GM10248 (cell line): ENCODE results near the gene REC114.
"Not testable (repeated sequence)": the region's sequence is repeated elsewhere in the genome, so short reads cannot be mapped to it uniquely, and the experiment has no call there.

Source experiments
- CTCF ChIA-PET: fragments of 300-600 bp; sonication (Branson Sonifier 250); formaldehyde crosslinking; extraction: SDS; loops from one replicate; lab custom pipeline; 2021; ENCODE audit warnings: antibody characterized with exemption; lab: Yijun Ruan, JAX
- POLR2A ChIA-PET: fragments of 350-650 bp; sonication (Branson Sonifier 250); formaldehyde crosslinking; extraction: SDS; loops from one replicate; lab custom pipeline; 2020; ENCODE audit warnings: antibody characterized with exemption; lab: Yijun Ruan, JAX
- DNase-seq: peaks from one replicate; pipeline ENCODE4 v3.0.0; 2012; ENCODE audit errors: extremely low spot score
- CTCF ChIP-seq: IDR thresholded peaks from 2 replicates; pipeline ENCODE4 v1.5.1; 2012; ENCODE audit warnings: mild to moderate bottlenecking, low read depth; ENCODE audit errors: extremely low read depth, missing control alignments, control extremely low read depth

REC114 gene

GRCh38 chr15:73403171-73403570 lies 39.8 kb upstream of the REC114 start:
- ChIA-PET POLR2A (no interaction called here), CTCF (no interaction called here)
- no peak for TF ChIP-seq CTCF
- no peak for DNase-seq

- ChIA-PET CTCF (interaction anchor here (1.0 to 1.1 kb wide), 2 partner anchors 11 to 17 kb away, joined by 3 read pairs; no protein-coding TSS in a partner anchor), POLR2A (no interaction called here)
- no peak for TF ChIP-seq CTCF
- no peak for DNase-seq
Observed at GRCh38 chr15:73414876-73415275, 28.1 kb upstream of the REC114 start.

- POLR2A ChIA-PET, result no interaction called here
- DNase-seq, result no peak
- CTCF ChIA-PET, result interaction anchor here (2.3 kb wide), 1 partner anchor 10 kb away, joined by 8 read pairs; no protein-coding TSS in a partner anchor
- no peak for TF ChIP-seq CTCF
Observed at GRCh38 chr15:73424506-73424905, 18.5 kb upstream of the REC114 start.

- TF ChIP-seq CTCF, result no peak
- DNase-seq, result no peak
- CTCF ChIA-PET, result interaction anchor here (1.4 to 2.3 kb wide), 2 partner anchors 9 to 11 kb away, joined by 3 to 8 read pairs; no protein-coding TSS in a partner anchor
- POLR2A ChIA-PET, result no interaction called here
Observed at GRCh38 chr15:73425510-73425909, 17.5 kb upstream of the REC114 start.

- CTCF ChIA-PET, result interaction anchor here (1.4 to 2.3 kb wide), 3 partner anchors 8 to 14 kb away, joined by 3 to 8 read pairs (median 5); no protein-coding TSS in a partner anchor
Observed at GRCh38 chr15:73426323-73426994, 16.5 kb upstream of the REC114 start.

GRCh38 chr15:73431329-73431728 lies 11.6 kb upstream of the REC114 start:
- POLR2A ChIA-PET, DNase-seq: not testable (repeated sequence)
- CTCF ChIA-PET, result interaction anchor here (1.0 to 2.9 kb wide), 3 partner anchors 9 to 17 kb away, joined by 3 to 7 read pairs (median 3); no protein-coding TSS in a partner anchor

More at GRCh38 chr15:73426323-73426994, 16.5 kb upstream of the REC114 start:
- DNase-seq, result no peak
- TF ChIP-seq CTCF, result no peak
- POLR2A ChIA-PET, result no interaction called here

GRCh38 chr15:73433873-73434272 lies 9.1 kb upstream of the REC114 start:
- ChIA-PET CTCF (interaction anchor here (2.6 kb wide), 1 partner anchor 8 kb away, joined by 8 read pairs; no protein-coding TSS in a partner anchor), POLR2A (no interaction called here)
- no peak for DNase-seq
- TF ChIP-seq CTCF, result no peak
